ENCODE results near the gene DSCAML1. TPM values are rescaled to one million over a fixed set of nuclear protein-coding genes. Genes with fewer than 3 reads are reported as not detected.
A peak's percentile ranks its signal among the peaks of the same experiment; 100 is the strongest.

Gene DSCAML1
- total RNA-seq, 1 experiment from 2014 or later: 0.90 TPM

DNA sequence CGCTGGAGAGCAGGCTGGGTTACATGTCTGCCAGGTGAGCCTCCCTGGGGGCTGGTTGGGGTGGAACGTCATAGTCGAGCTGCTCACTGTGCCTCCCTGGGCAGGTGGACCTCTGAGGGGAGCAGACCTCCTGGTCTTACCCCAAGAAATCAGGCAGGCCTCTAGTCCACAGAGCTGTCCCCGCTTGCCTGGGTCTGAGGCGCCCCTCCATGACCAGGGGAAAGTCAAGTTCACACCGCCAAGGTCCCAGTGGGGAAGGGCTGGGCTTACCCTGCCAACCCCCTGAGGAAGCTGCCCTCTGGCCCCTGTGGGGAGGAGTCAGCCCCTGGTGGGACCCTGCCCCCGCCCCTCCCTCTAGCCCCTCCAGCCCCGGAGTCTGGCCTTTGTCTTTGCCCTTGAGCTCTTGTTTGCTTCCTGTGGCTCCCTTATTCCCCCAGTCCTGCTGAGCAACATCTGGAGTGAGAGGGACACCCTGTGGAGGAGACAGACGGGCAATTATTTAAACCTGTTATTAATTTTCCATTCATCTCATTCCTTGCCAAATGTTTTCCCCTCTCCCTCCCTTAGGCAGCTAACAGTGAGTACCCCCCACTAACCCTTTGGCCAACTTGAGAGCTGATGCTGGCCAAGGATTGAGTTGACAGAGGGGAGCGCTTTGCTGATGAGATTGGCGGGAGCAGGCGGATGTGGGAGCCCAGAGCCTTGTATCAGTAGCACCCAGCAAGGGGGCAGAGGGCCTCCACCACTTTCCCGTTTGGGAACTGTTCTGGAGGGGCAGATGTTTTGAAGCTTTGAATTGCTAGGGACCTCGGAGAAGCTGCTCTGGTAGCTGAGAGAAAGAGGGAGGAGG is 385.9 kb downstream of the DSCAML1 start:
- Mint-ChIP-seq H3K4me1 (peaks cover 17% of the 10 kb centered on the region), H3K27me3 (ENCODE audit: low read depth) (0 out of 2 replicates have a peak, but pooled peaks cover 2% of the 10 kb centered on the region), H3K9me3 (peaks cover 5% of the 10 kb centered on the region), H3K27ac (no peak overlapping the region), H3K36me3 (peaks cover 26% of the 10 kb centered on the region), H3K4me3 (no peak overlapping the region)
- DNase-seq (ENCODE audit: low spot score) (no peak), ATAC-seq (peak; percentile 55; the same call in 1 of the 2 replicates)
- CTCF ChIA-PET: interaction anchor here (0.6 to 10.4 kb wide), 7 partner anchors 14 to 536 kb away, joined by 3 to 103 read pairs (median 5); no protein-coding TSS in a partner anchor
- TF ChIP-seq ZNF423 (CRISPR knock-in tag; IDR thresholded peaks at IDR 0.05) (peak; percentile 25), ZNF138 (CRISPR knock-in tag; conservative IDR thresholded peaks at IDR 0.05) (no peak), AFF4 (CRISPR knock-in tag; IDR thresholded peaks at IDR 0.05; ENCODE audit: borderline replicate concordance) (no peak), JUN (CRISPR knock-in tag; IDR thresholded peaks at IDR 0.05) (no peak)
- POLR2A ChIA-PET: no interaction called here

DNA sequence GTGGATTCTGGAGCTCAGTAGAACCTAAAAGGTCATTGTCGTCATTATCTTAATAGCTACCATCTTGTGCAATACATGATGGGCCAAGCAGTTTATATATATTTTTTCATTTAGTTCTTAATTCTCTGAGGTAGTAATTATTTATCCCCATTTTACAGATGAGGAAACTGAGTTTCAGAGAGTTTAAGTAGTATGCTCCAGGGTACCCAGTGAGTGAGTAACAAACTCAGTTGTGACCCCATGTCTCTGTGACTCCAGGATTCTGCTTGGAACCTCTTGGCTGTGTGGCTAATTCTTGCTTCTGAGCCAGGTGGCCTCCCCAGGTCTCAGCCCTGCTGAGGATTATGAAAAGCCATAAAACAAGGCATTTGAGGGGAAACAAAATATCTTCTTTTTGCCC is 386.8 kb downstream of the DSCAML1 start:
- peaks cover 34% of the 10 kb centered on the region for H3K36me3 Mint-ChIP-seq
- ChIA-PET CTCF (interaction anchor here (0.9 to 10.4 kb wide), 2 partner anchors 15 to 44 kb away, joined by 3 to 103 read pairs; no protein-coding TSS in a partner anchor), POLR2A (no interaction called here)
- no peak overlapping the region for H3K27ac Mint-ChIP-seq
- H3K9me3 Mint-ChIP-seq: peaks cover 14% of the 10 kb centered on the region
- ATAC-seq (no peak), DNase-seq (ENCODE audit: low spot score) (no peak)
- TF ChIP-seq ZNF263 (CRISPR knock-in tag; IDR thresholded peaks at IDR 0.05; ENCODE audit: low read depth): no peak
- no peak for TF ChIP-seq GTF2I (CRISPR knock-in tag; conservative IDR thresholded peaks at IDR 0.05)
- TF ChIP-seq, protein P1, sequence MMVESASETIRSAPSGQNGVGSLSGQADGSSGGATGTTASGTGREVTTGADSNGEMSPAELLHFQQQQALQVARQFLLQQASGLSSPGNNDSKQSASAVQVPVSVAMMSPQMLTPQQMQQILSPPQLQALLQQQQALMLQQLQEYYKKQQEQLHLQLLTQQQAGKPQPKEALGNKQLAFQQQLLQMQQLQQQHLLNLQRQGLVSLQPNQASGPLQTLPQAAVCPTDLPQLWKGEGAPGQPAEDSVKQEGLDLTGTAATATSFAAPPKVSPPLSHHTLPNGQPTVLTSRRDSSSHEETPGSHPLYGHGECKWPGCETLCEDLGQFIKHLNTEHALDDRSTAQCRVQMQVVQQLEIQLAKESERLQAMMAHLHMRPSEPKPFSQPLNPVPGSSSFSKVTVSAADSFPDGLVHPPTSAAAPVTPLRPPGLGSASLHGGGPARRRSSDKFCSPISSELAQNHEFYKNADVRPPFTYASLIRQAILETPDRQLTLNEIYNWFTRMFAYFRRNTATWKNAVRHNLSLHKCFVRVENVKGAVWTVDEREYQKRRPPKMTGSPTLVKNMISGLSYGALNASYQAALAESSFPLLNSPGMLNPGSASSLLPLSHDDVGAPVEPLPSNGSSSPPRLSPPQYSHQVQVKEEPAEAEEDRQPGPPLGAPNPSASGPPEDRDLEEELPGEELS (CRISPR knock-in tag; IDR thresholded peaks at IDR 0.05): no peak
- TF ChIP-seq NR3C1 (CRISPR knock-in tag; conservative IDR thresholded peaks at IDR 0.05; ENCODE audit: low read depth): no peak
- no peak for TF ChIP-seq CREB1 (CRISPR knock-in tag; IDR thresholded peaks at IDR 0.05)
- no peak for TF ChIP-seq KAT7 (CRISPR knock-in tag; IDR thresholded peaks at IDR 0.05; ENCODE audit: borderline replicate concordance)
- TF ChIP-seq ZNF396 (CRISPR knock-in tag; IDR thresholded peaks at IDR 0.05; ENCODE audit: borderline replicate concordance): no peak
- TF ChIP-seq NR2C2 (CRISPR knock-in tag; IDR thresholded peaks at IDR 0.05): no peak
- no peak for TF ChIP-seq PRRX2 (CRISPR knock-in tag; IDR thresholded peaks at IDR 0.05)
- no peak for TF ChIP-seq NFATC4 (CRISPR knock-in tag; IDR thresholded peaks at IDR 0.05)
- TF ChIP-seq, protein P2, sequence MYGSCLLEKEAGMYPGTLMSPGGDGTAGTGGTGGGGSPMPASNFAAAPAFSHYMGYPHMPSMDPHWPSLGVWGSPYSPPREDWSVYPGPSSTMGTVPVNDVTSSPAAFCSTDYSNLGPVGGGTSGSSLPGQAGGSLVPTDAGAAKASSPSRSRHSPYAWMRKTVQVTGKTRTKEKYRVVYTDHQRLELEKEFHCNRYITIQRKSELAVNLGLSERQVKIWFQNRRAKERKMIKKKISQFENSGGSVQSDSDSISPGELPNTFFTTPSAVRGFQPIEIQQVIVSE (CRISPR knock-in tag; IDR thresholded peaks at IDR 0.05; ENCODE audit: borderline replicate concordance): no peak
- peaks cover 5% of the 10 kb centered on the region; the same call in 1 of the 2 replicates for H3K27me3 Mint-ChIP-seq (ENCODE audit: low read depth)
- no peak overlapping the region for H3K4me3 Mint-ChIP-seq
- peaks cover 17% of the 10 kb centered on the region for H3K4me1 Mint-ChIP-seq

DNA sequence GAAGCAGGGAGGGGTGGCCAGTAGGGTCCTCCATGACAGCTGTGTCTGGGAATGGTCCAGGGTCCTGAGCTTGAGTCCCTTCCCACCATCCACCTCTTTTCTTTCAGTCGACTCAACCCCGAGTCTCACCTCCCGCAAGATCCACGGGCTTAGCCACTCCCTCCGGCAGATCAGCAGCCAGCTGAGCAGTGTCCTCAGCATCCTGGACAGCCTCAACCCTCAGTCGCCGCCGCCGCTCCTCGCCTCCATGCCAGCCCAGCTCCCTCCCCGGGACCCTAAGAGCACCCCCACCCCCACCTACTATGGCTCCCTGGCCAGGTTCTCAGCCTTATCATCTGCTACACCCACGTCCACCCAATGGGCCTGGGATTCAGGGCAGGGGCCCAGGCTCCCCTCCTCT is 387.5 kb downstream of the DSCAML1 start:
- POLR2A ChIA-PET: no interaction called here
- peaks cover 16% of the 10 kb centered on the region for H3K9me3 Mint-ChIP-seq
- H3K27ac Mint-ChIP-seq: no peak overlapping the region
- peaks cover 17% of the 10 kb centered on the region for H3K4me1 Mint-ChIP-seq
- CTCF ChIA-PET: interaction anchor here (10.4 kb wide), 1 partner anchor 16 kb away, joined by 103 read pairs; no protein-coding TSS in a partner anchor
- peaks cover 41% of the 10 kb centered on the region for H3K36me3 Mint-ChIP-seq
- no peak overlapping the region for H3K4me3 Mint-ChIP-seq
- DNase-seq (ENCODE audit: low spot score): no peak
- no peak for ATAC-seq
- H3K27me3 Mint-ChIP-seq (ENCODE audit: low read depth): peaks cover 5% of the 10 kb centered on the region; the same call in 1 of the 2 replicates
- TF ChIP-seq NFE2L1 (CRISPR knock-in tag; IDR thresholded peaks at IDR 0.05) (no peak), ZNF138 (CRISPR knock-in tag; conservative IDR thresholded peaks at IDR 0.05) (no peak), GTF2I (CRISPR knock-in tag; conservative IDR thresholded peaks at IDR 0.05) (no peak)
- TF ChIP-seq, protein P3, sequence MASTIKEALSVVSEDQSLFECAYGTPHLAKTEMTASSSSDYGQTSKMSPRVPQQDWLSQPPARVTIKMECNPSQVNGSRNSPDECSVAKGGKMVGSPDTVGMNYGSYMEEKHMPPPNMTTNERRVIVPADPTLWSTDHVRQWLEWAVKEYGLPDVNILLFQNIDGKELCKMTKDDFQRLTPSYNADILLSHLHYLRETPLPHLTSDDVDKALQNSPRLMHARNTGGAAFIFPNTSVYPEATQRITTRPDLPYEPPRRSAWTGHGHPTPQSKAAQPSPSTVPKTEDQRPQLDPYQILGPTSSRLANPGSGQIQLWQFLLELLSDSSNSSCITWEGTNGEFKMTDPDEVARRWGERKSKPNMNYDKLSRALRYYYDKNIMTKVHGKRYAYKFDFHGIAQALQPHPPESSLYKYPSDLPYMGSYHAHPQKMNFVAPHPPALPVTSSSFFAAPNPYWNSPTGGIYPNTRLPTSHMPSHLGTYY (CRISPR knock-in tag; IDR thresholded peaks at IDR 0.05): no peak
- TF ChIP-seq, protein P4, sequence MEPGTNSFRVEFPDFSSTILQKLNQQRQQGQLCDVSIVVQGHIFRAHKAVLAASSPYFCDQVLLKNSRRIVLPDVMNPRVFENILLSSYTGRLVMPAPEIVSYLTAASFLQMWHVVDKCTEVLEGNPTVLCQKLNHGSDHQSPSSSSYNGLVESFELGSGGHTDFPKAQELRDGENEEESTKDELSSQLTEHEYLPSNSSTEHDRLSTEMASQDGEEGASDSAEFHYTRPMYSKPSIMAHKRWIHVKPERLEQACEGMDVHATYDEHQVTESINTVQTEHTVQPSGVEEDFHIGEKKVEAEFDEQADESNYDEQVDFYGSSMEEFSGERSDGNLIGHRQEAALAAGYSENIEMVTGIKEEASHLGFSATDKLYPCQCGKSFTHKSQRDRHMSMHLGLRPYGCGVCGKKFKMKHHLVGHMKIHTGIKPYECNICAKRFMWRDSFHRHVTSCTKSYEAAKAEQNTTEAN (CRISPR knock-in tag; IDR thresholded peaks at IDR 0.05): no peak
- TF ChIP-seq, protein P5, sequence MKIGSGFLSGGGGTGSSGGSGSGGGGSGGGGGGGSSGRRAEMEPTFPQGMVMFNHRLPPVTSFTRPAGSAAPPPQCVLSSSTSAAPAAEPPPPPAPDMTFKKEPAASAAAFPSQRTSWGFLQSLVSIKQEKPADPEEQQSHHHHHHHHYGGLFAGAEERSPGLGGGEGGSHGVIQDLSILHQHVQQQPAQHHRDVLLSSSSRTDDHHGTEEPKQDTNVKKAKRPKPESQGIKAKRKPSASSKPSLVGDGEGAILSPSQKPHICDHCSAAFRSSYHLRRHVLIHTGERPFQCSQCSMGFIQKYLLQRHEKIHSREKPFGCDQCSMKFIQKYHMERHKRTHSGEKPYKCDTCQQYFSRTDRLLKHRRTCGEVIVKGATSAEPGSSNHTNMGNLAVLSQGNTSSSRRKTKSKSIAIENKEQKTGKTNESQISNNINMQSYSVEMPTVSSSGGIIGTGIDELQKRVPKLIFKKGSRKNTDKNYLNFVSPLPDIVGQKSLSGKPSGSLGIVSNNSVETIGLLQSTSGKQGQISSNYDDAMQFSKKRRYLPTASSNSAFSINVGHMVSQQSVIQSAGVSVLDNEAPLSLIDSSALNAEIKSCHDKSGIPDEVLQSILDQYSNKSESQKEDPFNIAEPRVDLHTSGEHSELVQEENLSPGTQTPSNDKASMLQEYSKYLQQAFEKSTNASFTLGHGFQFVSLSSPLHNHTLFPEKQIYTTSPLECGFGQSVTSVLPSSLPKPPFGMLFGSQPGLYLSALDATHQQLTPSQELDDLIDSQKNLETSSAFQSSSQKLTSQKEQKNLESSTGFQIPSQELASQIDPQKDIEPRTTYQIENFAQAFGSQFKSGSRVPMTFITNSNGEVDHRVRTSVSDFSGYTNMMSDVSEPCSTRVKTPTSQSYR (CRISPR knock-in tag; IDR thresholded peaks at IDR 0.05): no peak
